ENCODE data around the gene ATG4D.
A peak's percentile ranks its signal among the peaks of the same experiment; 100 is the strongest.
"Not testable (repeated sequence)": the region's sequence is repeated elsewhere in the genome, so short reads cannot be mapped to it uniquely, and the experiment has no call there.

The ATG4D gene

GRCh38 chr19:10514211-10515145 lies 29.2 kb upstream of the ATG4D start:
- Histone ChIP-seq H3K36me3 (ENCODE audit: insufficient read depth, low read length) (no peaks in the 10 kb centered on the region), H3K9ac (ENCODE audit: low read depth, low read length) (peak overlapping the region; percentile 50; the same call in 1 of the 2 replicates), H3K9me3 (ENCODE audit: control insufficient read depth, insufficient read depth, low read length) (no peaks in the 10 kb centered on the region), H3K4me1 (ENCODE audit: insufficient read depth, low read length) (0 out of 2 replicates have a peak, but pooled peaks cover 8% of the 10 kb centered on the region)

DNA sequence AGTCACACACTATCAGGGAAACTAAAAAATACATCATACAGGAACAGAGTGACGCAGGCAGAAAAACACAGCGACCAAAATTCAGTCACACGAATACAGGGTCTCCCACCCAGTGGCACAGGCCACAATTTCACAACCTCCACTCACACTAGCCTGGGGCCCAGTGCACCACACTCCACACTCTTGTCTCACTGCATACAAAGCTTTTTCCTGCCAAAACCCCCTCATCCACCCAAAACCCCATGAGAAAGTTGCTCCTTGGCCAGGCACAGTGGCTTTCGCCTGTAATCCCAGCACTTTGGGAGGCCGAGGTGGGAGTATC lies 27.7 kb upstream of the ATG4D start:
- 0 out of 2 replicates have a peak, but pooled peaks cover 8% of the 10 kb centered on the region for H3K4me1 ChIP-seq (ENCODE audit: insufficient read depth, low read length)
- H3K9ac ChIP-seq (ENCODE audit: low read depth, low read length) = no peak overlapping the region; the same call in 1 of the 2 replicates
- no peaks in the 10 kb centered on the region for H3K36me3 ChIP-seq (ENCODE audit: insufficient read depth, low read length)
- no peaks in the 10 kb centered on the region for H3K9me3 ChIP-seq (ENCODE audit: control insufficient read depth, insufficient read depth, low read length)

GRCh38 chr19:10516671-10517286 lies 26.9 kb upstream of the ATG4D start:
- Histone ChIP-seq H3K9ac (ENCODE audit: low read depth, low read length) (peak overlapping the region; percentile 85), H3K9me3 (ENCODE audit: control insufficient read depth, insufficient read depth, low read length) (no peaks in the 10 kb centered on the region), H3K4me1 (ENCODE audit: insufficient read depth, low read length) (0 out of 2 replicates have a peak, but pooled peaks cover 8% of the 10 kb centered on the region), H3K36me3 (ENCODE audit: insufficient read depth, low read length) (no peaks in the 10 kb centered on the region)

DNA sequence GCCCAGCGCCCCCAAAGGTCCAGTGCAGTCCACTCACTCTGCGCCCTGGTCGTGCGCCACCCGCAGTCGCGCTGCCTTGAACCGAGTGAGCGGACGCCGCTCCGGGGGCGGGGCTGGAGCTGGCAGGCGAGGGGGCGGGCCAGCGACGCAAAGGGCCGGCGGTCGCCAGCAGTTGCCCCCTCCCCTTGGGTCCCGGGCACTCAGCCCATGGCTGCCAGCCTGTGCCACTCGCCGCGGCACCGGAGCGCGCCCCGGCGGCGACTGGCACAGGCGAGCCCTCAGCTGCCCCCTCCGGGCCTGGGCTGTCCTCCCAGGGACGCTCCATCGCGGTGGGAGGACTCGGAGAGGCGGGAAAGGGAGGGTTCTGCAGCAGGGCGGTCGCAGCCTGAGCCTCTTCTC lies 26.3 kb upstream of the ATG4D start, which contains the start of gene S1PR5:
TSS of gene S1PR5 (minus strand) at position 87 of the 399 bp plus-strand sequence. CDS start 2,436 bp downstream, outside the sequence.
- Histone ChIP-seq H3K36me3 (ENCODE audit: insufficient read depth, low read length) (no peaks in the 10 kb centered on the region), H3K9ac (ENCODE audit: low read depth, low read length) (peak within 1 kb of the TSS; percentile 85), H3K4me1 (ENCODE audit: insufficient read depth, low read length) (0 out of 2 replicates have a peak, but pooled peaks cover 8% of the 10 kb centered on the region), H3K9me3 (ENCODE audit: control insufficient read depth, insufficient read depth, low read length) (no peaks in the 10 kb centered on the region)

- Histone ChIP-seq H3K9me3 (ENCODE audit: control insufficient read depth, insufficient read depth, low read length) (no peaks in the 10 kb centered on the region), H3K36me3 (ENCODE audit: insufficient read depth, low read length) (no peaks in the 10 kb centered on the region), H3K4me1 (ENCODE audit: insufficient read depth, low read length) (0 out of 2 replicates have a peak, but pooled peaks cover 8% of the 10 kb centered on the region), H3K9ac (ENCODE audit: low read depth, low read length) (peak overlapping the region; percentile 85; the same call in 1 of the 2 replicates)
These were observed 25.8 kb upstream of the ATG4D start for GRCh38 chr19:10517760-10518443.

DNA sequence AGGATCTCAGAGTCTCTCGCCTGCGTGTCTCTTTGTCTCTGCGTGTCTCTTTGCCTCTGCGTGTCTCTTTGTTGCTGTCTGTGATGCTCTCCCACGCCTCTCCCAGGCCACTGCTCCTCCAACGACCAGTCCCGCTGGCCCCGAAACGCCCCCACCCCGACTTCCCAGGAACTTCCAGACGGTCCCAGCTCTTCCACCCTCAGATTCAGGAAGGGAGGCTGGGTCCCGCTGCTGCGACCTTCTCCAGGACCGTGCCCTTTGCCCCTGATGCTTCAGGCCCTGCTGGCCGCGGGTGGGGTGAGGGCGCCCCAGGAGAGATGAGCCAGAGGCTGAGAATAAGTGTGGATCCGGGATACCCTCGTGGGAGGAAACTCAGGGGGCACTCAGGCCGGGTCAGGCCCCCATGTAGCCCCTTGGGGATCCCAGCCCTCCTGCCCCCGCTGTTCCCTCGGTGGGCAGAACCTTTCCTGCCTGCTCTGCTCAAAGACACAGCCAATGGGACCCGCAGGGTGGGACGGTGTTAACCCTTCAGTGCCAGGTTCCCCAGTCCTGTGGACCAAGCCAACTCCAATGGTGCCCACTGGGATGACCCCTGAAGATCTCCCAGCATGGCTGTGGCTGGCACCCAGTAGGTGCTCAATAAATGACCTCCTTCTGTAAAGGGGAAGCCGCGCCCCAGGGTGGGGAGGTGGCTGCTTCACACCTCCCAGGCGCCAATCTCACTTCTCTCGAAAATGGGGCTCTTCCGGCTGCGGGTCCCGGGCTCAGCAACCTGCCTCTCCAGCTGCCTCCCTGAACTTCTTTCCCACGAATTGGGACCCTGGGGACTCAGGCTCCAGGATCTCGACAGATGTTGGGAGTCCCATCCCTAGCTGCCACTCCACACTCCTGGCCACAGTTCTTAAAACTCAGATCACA lies 25.0 kb upstream of the ATG4D start:
- Histone ChIP-seq H3K36me3 (ENCODE audit: insufficient read depth, low read length) (no peaks in the 10 kb centered on the region), H3K9me3 (ENCODE audit: control insufficient read depth, insufficient read depth, low read length) (no peaks in the 10 kb centered on the region), H3K4me1 (ENCODE audit: insufficient read depth, low read length) (0 out of 2 replicates have a peak, but pooled peaks cover 6% of the 10 kb centered on the region), H3K9ac (ENCODE audit: low read depth, low read length) (peak overlapping the region; percentile 85; the same call in 1 of the 2 replicates)

DNA sequence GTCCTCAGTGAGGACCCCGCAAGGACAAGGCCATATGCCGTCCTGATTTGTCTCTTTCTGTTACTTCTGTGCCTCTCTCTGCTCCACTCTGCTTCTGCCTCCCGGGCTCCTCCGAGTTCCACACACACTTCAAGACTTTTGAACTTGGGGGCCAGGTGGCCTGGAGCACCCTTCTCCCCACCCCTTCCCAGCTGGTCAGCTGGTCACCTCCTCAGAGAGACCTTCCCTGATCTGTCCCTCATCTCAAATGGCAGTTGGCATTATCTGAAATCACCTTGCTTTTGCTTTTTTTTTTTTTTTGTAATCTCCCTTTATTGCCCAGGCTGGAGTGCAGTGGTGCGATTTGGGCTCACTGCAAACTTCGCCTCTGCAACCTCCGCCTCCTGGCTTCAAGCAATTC lies 24.3 kb upstream of the ATG4D start:
- 0 out of 2 replicates have a peak, but pooled peaks cover 6% of the 10 kb centered on the region for H3K4me1 ChIP-seq (ENCODE audit: insufficient read depth, low read length)
- no peaks in the 10 kb centered on the region for H3K9me3 ChIP-seq (ENCODE audit: control insufficient read depth, insufficient read depth, low read length)
- H3K36me3 ChIP-seq (ENCODE audit: insufficient read depth, low read length) = no peaks in the 10 kb centered on the region
- no peak overlapping the region for H3K9ac ChIP-seq (ENCODE audit: low read depth, low read length)

- 0 out of 2 replicates have a peak, but pooled peaks cover 6% of the 10 kb centered on the region for H3K4me1 ChIP-seq (ENCODE audit: insufficient read depth, low read length)
- H3K36me3 ChIP-seq (ENCODE audit: insufficient read depth, low read length) = no peaks in the 10 kb centered on the region
- no peak overlapping the region for H3K9ac ChIP-seq (ENCODE audit: low read depth, low read length)
- no peaks in the 10 kb centered on the region for H3K9me3 ChIP-seq (ENCODE audit: control insufficient read depth, insufficient read depth, low read length)
These were observed 22.9 kb upstream of the ATG4D start for GRCh38 chr19:10520652-10521318.

DNA sequence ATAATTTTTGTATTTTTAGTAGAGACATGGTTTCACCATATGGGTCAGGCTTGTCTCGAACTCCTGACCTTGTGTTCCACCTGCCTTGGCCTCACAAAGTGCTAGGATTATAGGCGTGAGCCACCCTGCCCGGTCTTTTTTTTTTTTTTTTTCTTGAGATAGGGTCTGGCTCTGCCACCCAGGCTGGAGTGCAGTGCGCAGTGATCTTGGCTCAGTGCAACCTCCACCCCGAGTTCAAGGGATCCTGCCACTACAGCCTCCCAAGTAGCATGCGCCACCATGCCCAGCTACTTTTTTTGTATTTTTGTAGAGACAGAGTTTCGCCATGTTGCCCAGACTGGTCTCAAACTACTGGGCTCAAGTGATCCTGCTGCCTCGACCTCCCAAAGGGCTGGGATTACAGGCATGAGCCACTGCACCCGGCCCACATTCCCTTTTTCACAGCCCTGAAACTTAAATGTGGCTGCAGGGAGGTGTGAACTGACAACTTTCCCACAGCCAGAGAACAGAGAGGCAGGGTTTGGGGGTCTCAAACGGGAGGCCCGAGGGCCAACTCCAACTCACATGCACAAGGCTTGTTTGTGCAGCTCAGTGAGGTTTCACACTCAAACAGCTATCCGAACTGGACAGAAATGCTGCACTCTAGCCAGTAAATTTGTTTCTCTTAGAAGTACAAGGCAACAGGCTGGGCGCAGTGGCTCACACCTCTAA lies 22.1 kb upstream of the ATG4D start:
- 0 out of 2 replicates have a peak, but pooled peaks cover 2% of the 10 kb centered on the region for H3K4me1 ChIP-seq (ENCODE audit: insufficient read depth, low read length)
- no peaks in the 10 kb centered on the region for H3K36me3 ChIP-seq (ENCODE audit: insufficient read depth, low read length)
- H3K9ac ChIP-seq (ENCODE audit: low read depth, low read length) = no peak overlapping the region
- no peaks in the 10 kb centered on the region for H3K9me3 ChIP-seq (ENCODE audit: control insufficient read depth, insufficient read depth, low read length)

DNA sequence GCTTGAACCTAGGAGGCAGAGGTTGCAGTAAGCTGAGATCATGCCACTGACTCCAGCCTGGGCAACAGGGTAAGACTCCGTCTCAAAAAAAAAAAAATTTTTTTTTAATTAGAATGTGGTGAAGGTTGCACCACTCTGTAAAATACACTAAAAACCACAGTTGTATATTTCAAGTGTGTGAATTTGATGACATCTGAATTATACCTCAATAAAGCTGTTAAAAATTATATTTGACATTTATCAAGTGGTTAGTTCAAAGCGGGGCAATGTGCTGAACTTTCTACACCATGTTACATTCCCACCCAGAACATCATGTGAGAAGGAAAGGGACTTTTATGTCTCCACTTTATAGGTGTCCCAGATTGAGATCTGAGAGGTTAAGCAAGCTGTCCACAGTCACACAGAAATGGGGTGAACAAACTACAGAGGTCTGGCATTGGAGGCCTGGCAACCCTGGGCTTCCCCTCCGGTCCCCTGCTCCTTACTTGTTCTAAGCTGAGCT lies 20.5 kb upstream of the ATG4D start:
- H3K36me3 ChIP-seq (ENCODE audit: insufficient read depth, low read length) = no peaks in the 10 kb centered on the region
- H3K9me3 ChIP-seq (ENCODE audit: control insufficient read depth, insufficient read depth, low read length) = no peaks in the 10 kb centered on the region
- H3K4me1 ChIP-seq (ENCODE audit: insufficient read depth, low read length) = no peaks in the 10 kb centered on the region
- H3K9ac ChIP-seq (ENCODE audit: low read depth, low read length) = no peak overlapping the region

DNA sequence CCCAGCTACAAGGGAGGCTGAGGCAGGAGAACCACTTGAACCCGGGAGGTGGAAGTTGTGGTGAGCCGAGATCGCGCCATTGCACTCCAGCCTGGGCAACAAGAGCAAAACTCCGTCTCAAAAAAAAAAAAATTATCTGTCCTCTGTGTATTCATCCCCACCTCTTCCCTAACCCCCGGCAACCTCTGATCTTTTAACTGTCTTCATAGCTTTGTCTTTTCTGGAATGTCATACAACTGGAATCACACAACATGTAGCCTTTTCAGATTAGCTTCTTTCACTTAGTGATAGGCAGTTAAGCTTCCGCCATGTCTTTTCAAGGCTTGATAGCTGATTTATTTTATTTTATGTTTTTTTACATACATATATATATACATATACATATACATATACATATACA lies 18.1 kb upstream of the ATG4D start:
- Histone ChIP-seq H3K4me1 (ENCODE audit: insufficient read depth, low read length) (no peaks in the 10 kb centered on the region), H3K9ac (ENCODE audit: low read depth, low read length) (no peak overlapping the region), H3K9me3 (ENCODE audit: control insufficient read depth, insufficient read depth, low read length) (no peaks in the 10 kb centered on the region), H3K36me3 (ENCODE audit: insufficient read depth, low read length) (no peaks in the 10 kb centered on the region)

GRCh38 chr19:10526887-10527286 lies 16.8 kb upstream of the ATG4D start:
- not testable (repeated sequence) for H3K36me3 ChIP-seq (ENCODE audit: insufficient read depth, low read length); H3K9ac ChIP-seq (ENCODE audit: low read depth, low read length)

More at GRCh38 chr19:10526887-10527286, 16.8 kb upstream of the ATG4D start:
- not testable (repeated sequence) for H3K9me3 ChIP-seq (ENCODE audit: control insufficient read depth, insufficient read depth, low read length); H3K4me1 ChIP-seq (ENCODE audit: insufficient read depth, low read length)

Measured in ES-I3 (cell line).